ENCODE measurements around the gene MACROH2A2. TPM values are rescaled to one million over a fixed set of nuclear protein-coding genes. Genes with fewer than 3 reads are reported as not detected.

MACROH2A2 gene
- total and polyA plus RNA-seq, 2 of the 8 experiments (the other 6 are each of a cell fraction or from before 2014, with no cell fraction given), result 7.9 to 9.3 TPM

GRCh38 chr10:70140297-70140696, 87.7 kb downstream of the MACROH2A2 start:
- H3K4me2 ChIP-seq (ENCODE audit: insufficient read depth in 1 of 2, low read depth in 2 of 2, low read length in 2 of 2), result no peak overlapping the region
- no peaks in the 10 kb centered on the region for H3K9me3 ChIP-seq (ENCODE audit: insufficient read depth in 2 of 2, low read depth in 1 of 2, low read length in 1 of 2)
- no peak overlapping the region for H2AK5ac ChIP-seq (ENCODE audit: low read depth, low read length)
- H2BK20ac ChIP-seq (ENCODE audit: low read length), result no peak overlapping the region
- no peak overlapping the region for H3K18ac ChIP-seq (ENCODE audit: extremely low read depth, low read length)
- no peak overlapping the region for H2BK12ac ChIP-seq (ENCODE audit: low read depth, low read length)
- no peaks in the 10 kb centered on the region; a peak in 1 of 4 replicates for H3K79me2 ChIP-seq (ENCODE audit: control insufficient read depth in 1 of 2, insufficient read depth in 2 of 2, low read length in 2 of 2)
- no peak overlapping the region for H2AFZ ChIP-seq (ENCODE audit: low read length)
- no peak overlapping the region for H3K23ac ChIP-seq (ENCODE audit: insufficient read length)
- no peak overlapping the region for H3K9ac ChIP-seq (replicated peaks in 1 of 4; ENCODE audit: extremely low read depth in 1 of 4, low read depth in 3 of 4, low read length in 3 of 4)
- H4K91ac ChIP-seq (replicated peaks; ENCODE audit: insufficient read length, low read length), result no peak overlapping the region
- H2BK15ac ChIP-seq (ENCODE audit: low read length), result no peak overlapping the region
- CTCF ChIA-PET (ENCODE audit: partially characterized antibody), result interaction anchor here (1.4 to 10.4 kb wide), 3 partner anchors 17 to 172 kb away, joined by 3 to 123 read pairs (median 7); no protein-coding TSS in a partner anchor
- H4K5ac ChIP-seq (ENCODE audit: insufficient read length, low read depth, low read length), result no peak overlapping the region
- peaks cover 0 to 6% (median 3%) of the 10 kb centered on the region in 4 experiments; a peak in 3 of 7 replicates for H3K27me3 ChIP-seq (replicated peaks in 1 of 4; ENCODE audit: control insufficient read depth in 3 of 4, extremely low read depth in 1 of 4, insufficient read depth in 3 of 4, low read length in 3 of 4)
- FAIRE-seq, result no peak
- H3K36me3 ChIP-seq (ENCODE audit: control insufficient read depth in 2 of 4, insufficient read depth in 4 of 4, low read length in 3 of 4), result no peaks in the 10 kb centered on the region
- peaks cover 3 to 5% of the 10 kb centered on the region in 2 experiments for H4K20me1 ChIP-seq (replicated peaks in 1 of 2; ENCODE audit: control insufficient read depth in 1 of 2, insufficient read depth in 2 of 2, low read length in 2 of 2)
- peaks cover 2% of the 10 kb centered on the region; the same call in 1 of the 2 replicates for H3K23me2 ChIP-seq (ENCODE audit: low read depth, low read length)
- H2BK5ac ChIP-seq (ENCODE audit: low read depth, low read length), result no peak overlapping the region
- no peak overlapping the region for H3K4me3 ChIP-seq (ENCODE audit: extremely low read depth in 1 of 4, insufficient read depth in 2 of 4, low read depth in 3 of 4, low read length in 4 of 4)
- no peak overlapping the region for H3K4ac ChIP-seq (replicated peaks; ENCODE audit: insufficient read length, low read depth, low read length)
- no peak overlapping the region for H3K56ac ChIP-seq (replicated peaks; ENCODE audit: insufficient read length, low read depth, low read length)
- no peak overlapping the region for H3K14ac ChIP-seq (ENCODE audit: insufficient read length)
- H3K4me1 ChIP-seq (replicated peaks in 1 of 4; ENCODE audit: control insufficient read depth in 3 of 4, insufficient read depth in 4 of 4, low read length in 3 of 4), result peaks cover 3 to 9% (median 6%) of the 10 kb centered on the region in 4 experiments; a peak in 3 of 7 replicates
- no peak overlapping the region for H2BK120ac ChIP-seq (replicated peaks; ENCODE audit: low read depth, low read length)
- WGBS, 2 experiments (ENCODE audit: extremely low coverage in 1 of 2, insufficient coverage in 1 of 2, insufficient read length in 1 of 2, insufficient replicate concordance in 2 of 2, low coverage in 1 of 2, low lambda C conversion rate in 2 of 2, missing lambda C conversion rate in 1 of 2), result 74% methylated on average over 5 of the region's 5 CpGs; no CpG with 5 or more reads in 1 of the 2 experiments
- POLR2A ChIA-PET (ENCODE audit: partially characterized antibody), result no interaction called here
- no peak overlapping the region for H3K27ac ChIP-seq (ENCODE audit: low read depth, low read length)
- H3K79me1 ChIP-seq (ENCODE audit: low read depth, low read length), result peaks cover 3% of the 10 kb centered on the region; the same call in 1 of the 2 replicates
- no peak overlapping the region for H4K8ac ChIP-seq (ENCODE audit: extremely low read depth, insufficient read depth, low read length)
- no peak for DNase-seq (ENCODE audit: low read depth in 1 of 2, low spot score in 2 of 2)
- TF ChIP-seq TEAD4 (IDR thresholded peaks at IDR 0.05; ENCODE audit: low read depth, low read length), result no peak
- TF ChIP-seq NRF1 (IDR thresholded peaks at IDR 0.05; ENCODE audit: low read depth, low read length), result no peak
- no peak for TF ChIP-seq BACH1 (IDR thresholded peaks at IDR 0.05; ENCODE audit: low read length)
- TF ChIP-seq ASH2L (IDR thresholded peaks at IDR 0.05; ENCODE audit: low read length), result no peak
- TF ChIP-seq, protein P1, sequence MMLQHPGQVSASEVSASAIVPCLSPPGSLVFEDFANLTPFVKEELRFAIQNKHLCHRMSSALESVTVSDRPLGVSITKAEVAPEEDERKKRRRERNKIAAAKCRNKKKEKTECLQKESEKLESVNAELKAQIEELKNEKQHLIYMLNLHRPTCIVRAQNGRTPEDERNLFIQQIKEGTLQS (IDR thresholded peaks at IDR 0.05; ENCODE audit: insufficient read depth, low read depth, low read length), result no peak
